GM12874 (cell line): ENCODE measurements around the gene UCHL3.

Experiments
- CTCF ChIP-seq: IDR thresholded peaks from 2 replicates; pipeline ENCODE4 v1.5.1; 2011; ENCODE audit warnings: low read depth, mild to moderate bottlenecking, control low read depth, low read length, moderate library complexity; ENCODE audit not compliant: insufficient read depth

UCHL3 gene

GRCh38 chr13:75581874-75582640 lies 32.5 kb downstream of the UCHL3 start:
- TF ChIP-seq CTCF: no peak

GRCh38 chr13:75583091-75583490 lies 33.5 kb downstream of the UCHL3 start:
- no peak for TF ChIP-seq CTCF

- TF ChIP-seq CTCF: no peak
Observed at GRCh38 chr13:75585153-75585552, 35.6 kb downstream of the UCHL3 start.

- no peak for TF ChIP-seq CTCF
Observed at GRCh38 chr13:75587679-75588078, 38.1 kb downstream of the UCHL3 start.

- no peak for TF ChIP-seq CTCF
Observed at GRCh38 chr13:75596657-75597182, 47.1 kb downstream of the UCHL3 start.

- TF ChIP-seq CTCF: no peak
Observed at GRCh38 chr13:75600371-75600770, 50.8 kb downstream of the UCHL3 start.

GRCh38 chr13:75603038-75603437 lies 53.4 kb downstream of the UCHL3 start:
- no peak for TF ChIP-seq CTCF
